ENCODE measurements around the gene ASGR1.

DNA sequence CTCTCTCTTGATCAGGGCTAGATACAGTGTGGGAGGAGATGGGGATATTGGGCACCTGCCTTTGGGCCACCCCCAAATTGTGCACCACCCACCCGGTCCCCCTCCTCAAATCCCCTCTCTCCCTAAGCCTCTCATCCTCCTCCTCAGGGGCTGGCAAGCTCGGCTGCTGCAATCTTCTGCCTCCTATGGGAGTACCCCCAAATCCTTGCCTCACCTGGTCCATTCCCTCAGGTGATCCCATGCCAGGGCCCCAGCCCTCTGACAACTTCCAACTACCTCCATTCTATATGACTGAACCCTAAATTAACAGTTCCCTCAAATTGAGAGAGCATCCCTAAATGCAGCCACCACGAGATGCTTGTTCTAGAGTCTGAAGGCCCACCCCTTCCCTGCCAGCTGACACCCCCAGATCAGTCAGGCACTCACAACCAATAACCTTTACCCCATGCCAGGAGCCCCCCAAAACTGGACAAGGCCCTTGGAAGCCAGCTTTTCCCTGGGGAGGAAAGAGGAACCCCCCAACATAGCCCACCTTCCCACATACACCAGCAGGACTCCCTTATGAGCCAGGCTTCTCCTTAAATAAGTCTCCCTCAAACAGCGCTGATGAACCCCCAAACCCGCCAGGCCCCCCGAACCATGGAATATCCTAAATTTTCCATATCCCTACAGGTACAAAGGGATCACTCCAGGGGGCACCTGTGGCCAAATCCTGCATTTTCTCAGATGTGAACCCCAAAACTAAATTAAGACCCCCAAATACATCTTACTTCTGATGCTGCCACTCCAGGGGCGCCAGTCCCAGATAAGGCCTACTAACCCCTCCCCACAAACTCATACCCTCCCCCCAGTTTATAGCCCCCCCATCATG, 37.3 kb upstream of the ASGR1 start:
- TF ChIP-seq, protein P1, sequence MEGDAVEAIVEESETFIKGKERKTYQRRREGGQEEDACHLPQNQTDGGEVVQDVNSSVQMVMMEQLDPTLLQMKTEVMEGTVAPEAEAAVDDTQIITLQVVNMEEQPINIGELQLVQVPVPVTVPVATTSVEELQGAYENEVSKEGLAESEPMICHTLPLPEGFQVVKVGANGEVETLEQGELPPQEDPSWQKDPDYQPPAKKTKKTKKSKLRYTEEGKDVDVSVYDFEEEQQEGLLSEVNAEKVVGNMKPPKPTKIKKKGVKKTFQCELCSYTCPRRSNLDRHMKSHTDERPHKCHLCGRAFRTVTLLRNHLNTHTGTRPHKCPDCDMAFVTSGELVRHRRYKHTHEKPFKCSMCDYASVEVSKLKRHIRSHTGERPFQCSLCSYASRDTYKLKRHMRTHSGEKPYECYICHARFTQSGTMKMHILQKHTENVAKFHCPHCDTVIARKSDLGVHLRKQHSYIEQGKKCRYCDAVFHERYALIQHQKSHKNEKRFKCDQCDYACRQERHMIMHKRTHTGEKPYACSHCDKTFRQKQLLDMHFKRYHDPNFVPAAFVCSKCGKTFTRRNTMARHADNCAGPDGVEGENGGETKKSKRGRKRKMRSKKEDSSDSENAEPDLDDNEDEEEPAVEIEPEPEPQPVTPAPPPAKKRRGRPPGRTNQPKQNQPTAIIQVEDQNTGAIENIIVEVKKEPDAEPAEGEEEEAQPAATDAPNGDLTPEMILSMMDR (IDR thresholded peaks at IDR 0.05; ENCODE audit: low read depth, low read length) = no peak
- TF ChIP-seq EZH2phosphoT487 (IDR thresholded peaks at IDR 0.05; ENCODE audit: low read depth) = no peak
